GM21390 (cell line): ENCODE results near the gene CATSPERD.
A peak's percentile ranks its signal among the peaks of the same experiment; 100 is the strongest.

Experiments used
- ATAC-seq: cut with Tn5 transposase; IDR thresholded peaks from one replicate; pipeline ENCODE4 v1.9.1; 2021; ENCODE audit not compliant: unreplicated experiment

Gene CATSPERD

GRCh38 chr19:5801796-5802619 lies 81.6 kb downstream of the CATSPERD start:
- ATAC-seq = no peak

GRCh38 chr19:5803441-5803751 lies 83.0 kb downstream of the CATSPERD start:
- ATAC-seq = no peak

GRCh38 chr19:5803752-5804515 lies 83.5 kb downstream of the CATSPERD start:
- ATAC-seq = peak; percentile 65

GRCh38 chr19:5804516-5805461 lies 84.4 kb downstream of the CATSPERD start, which contains the start of gene NRTN:
TSS of gene NRTN (plus strand) at chr19:5805067. CDS start at chr19:5824166, 19,099 bp downstream.
- no peak for ATAC-seq

- ATAC-seq = no peak
These were observed 85.2 kb downstream of the CATSPERD start for GRCh38 chr19:5805462-5806132.

- ATAC-seq = no peak
These were observed 85.7 kb downstream of the CATSPERD start for GRCh38 chr19:5806133-5806489.

GRCh38 chr19:5806905-5807304 lies 86.5 kb downstream of the CATSPERD start:
- ATAC-seq = no peak

- ATAC-seq = no peak
These were observed 87.8 kb downstream of the CATSPERD start for GRCh38 chr19:5808120-5808816.

GRCh38 chr19:5809053-5809452 lies 88.6 kb downstream of the CATSPERD start:
- no peak for ATAC-seq

- ATAC-seq = no peak
These were observed 89.0 kb downstream of the CATSPERD start for GRCh38 chr19:5809469-5809868.

GRCh38 chr19:5811117-5811516 lies 90.7 kb downstream of the CATSPERD start:
- ATAC-seq = no peak

- no peak for ATAC-seq
These were observed 93.8 kb downstream of the CATSPERD start for GRCh38 chr19:5814123-5814851.

GRCh38 chr19:5814852-5815246 lies 94.4 kb downstream of the CATSPERD start:
- ATAC-seq = no peak

GRCh38 chr19:5817218-5817617 lies 96.8 kb downstream of the CATSPERD start:
- no peak for ATAC-seq

- no peak for ATAC-seq
These were observed 98.2 kb downstream of the CATSPERD start for GRCh38 chr19:5818594-5818993.

GRCh38 chr19:5820785-5821184 lies 100.3 kb downstream of the CATSPERD start:
- no peak for ATAC-seq

- ATAC-seq = no peak
These were observed 101.2 kb downstream of the CATSPERD start for GRCh38 chr19:5821521-5822180.

GRCh38 chr19:5822181-5822844 lies 101.9 kb downstream of the CATSPERD start:
- no peak for ATAC-seq
